HL-60 (cell line): Measurements from ENCODE around the gene RGS7.

ENCODE experiments used
- DNase-seq, 2 experiments: peaks; one replicate each; pipeline ENCODE4 v3.0.0-alpha.2; 2010 to 2020; ENCODE audit warnings: low read depth in 1 of 2, low spot score in 1 of 2
- H3K27ac ChIP-seq: fragments of 250-450 bp; sonication (Bioruptor Pico); replicated peaks from 2 replicates; pipeline ENCODE4 v1.5.1; 2020; ENCODE audit warnings: mild to moderate bottlenecking, moderate library complexity
- H3K27me3 ChIP-seq: fragments of 250-450 bp; sonication (Bioruptor Pico); 2 replicates; pipeline ENCODE4 v1.5.1; 2021; ENCODE audit warnings: mild to moderate bottlenecking, moderate library complexity; ENCODE audit not compliant: insufficient read depth, poor library complexity, severe bottlenecking
- H3K4me3 ChIP-seq: replicated peaks from 2 replicates; pipeline ENCODE4 v1.5.1; 2011; ENCODE audit warnings: mild to moderate bottlenecking, control low read depth, low read length; ENCODE audit not compliant: insufficient read depth
- CTCF ChIP-seq: IDR thresholded peaks from one replicate; pipeline ENCODE4 v1.5.1; 2011; ENCODE audit warnings: low read length, control low read depth, inconsistent platforms; ENCODE audit not compliant: insufficient read depth
- GABPA ChIP-seq: IDR thresholded peaks from 2 replicates; pipeline ENCODE4 v1.6.1; 2012; ENCODE audit warnings: low read depth
- POLR2AphosphoS5 ChIP-seq: IDR thresholded peaks from 2 replicates; pipeline ENCODE4 v1.6.1; 2012; ENCODE audit warnings: low read depth
- REST ChIP-seq: IDR thresholded peaks from 2 replicates; pipeline ENCODE4 v1.6.1; 2012; ENCODE audit warnings: low read depth; ENCODE audit not compliant: insufficient replicate concordance
- SPI1 ChIP-seq: IDR thresholded peaks from 2 replicates; pipeline ENCODE4 v1.6.1; 2012; ENCODE audit warnings: low read depth, mild to moderate bottlenecking, borderline replicate concordance

Gene RGS7

GRCh38 chr1:241077386-241078147 lies 279.4 kb downstream of the RGS7 start:
- TF ChIP-seq SPI1, result no peak
- H3K27me3 ChIP-seq, result no peaks in the 10 kb centered on the region
- H3K4me3 ChIP-seq, result no peak overlapping the region
- no peak for DNase-seq
- H3K27ac ChIP-seq, result no peak overlapping the region

GRCh38 chr1:241074507-241074906 lies 282.5 kb downstream of the RGS7 start:
- Histone ChIP-seq H3K27me3 (no peaks in the 10 kb centered on the region), H3K4me3 (no peak overlapping the region), H3K27ac (no peak overlapping the region)
- no peak for TF ChIP-seq REST
- TF ChIP-seq GABPA, result no peak
- no peak for TF ChIP-seq CTCF
- TF ChIP-seq POLR2AphosphoS5, result no peak
- no peak for TF ChIP-seq SPI1
- DNase-seq, result no peak

GRCh38 chr1:241068359-241068758 lies 288.6 kb downstream of the RGS7 start:
- DNase-seq, result no peak
- Histone ChIP-seq H3K27ac (no peak overlapping the region), H3K4me3 (no peak overlapping the region), H3K27me3 (no peaks in the 10 kb centered on the region)
- no peak for TF ChIP-seq SPI1
- TF ChIP-seq REST, result no peak
- no peak for TF ChIP-seq GABPA
- no peak for TF ChIP-seq CTCF

GRCh38 chr1:241063276-241063675 lies 293.7 kb downstream of the RGS7 start:
- Histone ChIP-seq H3K27me3 (no peaks in the 10 kb centered on the region), H3K27ac (no peak overlapping the region), H3K4me3 (no peak overlapping the region)
- TF ChIP-seq GABPA (no peak), POLR2AphosphoS5 (no peak), CTCF (no peak), REST (no peak)
- DNase-seq, result no peak
